Caco-2 (cell line): ENCODE data around the gene E2F7. TPM values are rescaled to one million over a fixed set of nuclear protein-coding genes. Genes with fewer than 3 reads are reported as not detected.

Experiments
- BruUV-seq: library from RNA; stranded (reverse); fragments of 400-500 nt; replicated peaks from 2 replicates; lab custom pipeline; 2021; lab: Mats Ljungman, UMichigan
- CTCF ChIA-PET: fragments of 300-600 bp; sonication (Branson Sonifier 250); formaldehyde crosslinking; loops from one replicate; lab custom pipeline; 2022; ENCODE audit warnings: antibody characterized with exemption; lab: Charles Lee
- POLR2A ChIA-PET: fragments of 300-600 bp; sonication (Branson Sonifier 250); formaldehyde crosslinking; loops from one replicate; lab custom pipeline; 2022; ENCODE audit warnings: antibody characterized with exemption; lab: Charles Lee
- DNase-seq, 2 experiments: peaks; one replicate each; pipeline versions ENCODE4 v3.0.0 to v3.0.0-alpha.2; 2020 to 2022
- H3K27me3 ChIP-seq: replicated peaks from 2 replicates; pipeline ENCODE4 v1.6.0; 2011; ENCODE audit warnings: low read length; ENCODE audit not compliant: control insufficient read depth, insufficient read depth
- H3K36me3 ChIP-seq: 2 replicates; pipeline ENCODE4 v1.5.1; 2011; ENCODE audit warnings: low read length; ENCODE audit not compliant: control insufficient read depth, insufficient read depth
- H3K4me1 ChIP-seq: fragments of 250-450 bp; sonication (Bioruptor Pico); 2 replicates; pipeline ENCODE4 v1.5.1; 2020; ENCODE audit warnings: mild to moderate bottlenecking
- H3K4me3 ChIP-seq: 2 replicates; pipeline ENCODE4 v1.5.1; 2011; ENCODE audit warnings: low read depth, mild to moderate bottlenecking, control low read depth, low read length
- H3K9me3 ChIP-seq: fragments of 250-450 bp; sonication (Bioruptor Pico); 2 replicates; pipeline ENCODE4 v1.5.1; 2020; ENCODE audit warnings: mild to moderate bottlenecking, moderate library complexity
- H3K27ac Mint-ChIP-seq: one replicate; pipeline ENCODE4 v1.8.0; 2022; ENCODE audit warnings: mixed read lengths; ENCODE audit not compliant: unreplicated experiment
- H3K27me3 Mint-ChIP-seq: one replicate; pipeline ENCODE4 v1.8.0; 2022; ENCODE audit warnings: mixed read lengths; ENCODE audit not compliant: insufficient read depth, unreplicated experiment
- H3K36me3 Mint-ChIP-seq: one replicate; pipeline ENCODE4 v1.8.0; 2022; ENCODE audit warnings: mild to moderate bottlenecking, mixed read lengths; ENCODE audit not compliant: insufficient read depth, unreplicated experiment
- H3K4me1 Mint-ChIP-seq: one replicate; pipeline ENCODE4 v1.8.0; 2022; ENCODE audit warnings: low read depth, mixed read lengths; ENCODE audit not compliant: unreplicated experiment
- H3K4me3 Mint-ChIP-seq: one replicate; pipeline ENCODE4 v1.8.0; 2022; ENCODE audit warnings: mild to moderate bottlenecking, moderate library complexity, mixed read lengths; ENCODE audit not compliant: unreplicated experiment
- H3K9me3 Mint-ChIP-seq: one replicate; pipeline ENCODE4 v1.8.0; 2022; ENCODE audit warnings: mixed read lengths; ENCODE audit not compliant: unreplicated experiment
- intact Hi-C: fragments of 100-400 bp; cut with micrococcal nuclease; formaldehyde crosslinking; loops from one replicate; pipeline ENCODE4 v1.10.0; 2022; ENCODE audit not compliant: unreplicated experiment
- total RNA-seq: library from RNA; stranded (reverse); gene quantifications from 2 replicates; pipeline ENCODE4 v1.2.3, GENCODE V29; 2022
- TF ChIP-seq, protein P1 (sequence below), 2 experiments: fragments of 200-600 bp in 1 of 2; IDR thresholded peaks; 1 replicate in 1 of 2; 2 replicates in 1 of 2; pipeline versions ENCODE4 v1.5.1 to v1.8.0; 2011 to 2022; ENCODE audit warnings: antibody characterized with exemption in 1 of 2, control low read depth in 1 of 2, inconsistent platforms in 1 of 2, low read depth in 1 of 2, low read length in 1 of 2, mild to moderate bottlenecking in 1 of 2, moderate library complexity in 1 of 2; ENCODE audit not compliant: insufficient read depth in 1 of 2, severe bottlenecking in 1 of 2, unreplicated experiment in 1 of 2

E2F7 gene
- total RNA-seq, 1 experiment from 2014 or later: 11.6 TPM

DNA sequence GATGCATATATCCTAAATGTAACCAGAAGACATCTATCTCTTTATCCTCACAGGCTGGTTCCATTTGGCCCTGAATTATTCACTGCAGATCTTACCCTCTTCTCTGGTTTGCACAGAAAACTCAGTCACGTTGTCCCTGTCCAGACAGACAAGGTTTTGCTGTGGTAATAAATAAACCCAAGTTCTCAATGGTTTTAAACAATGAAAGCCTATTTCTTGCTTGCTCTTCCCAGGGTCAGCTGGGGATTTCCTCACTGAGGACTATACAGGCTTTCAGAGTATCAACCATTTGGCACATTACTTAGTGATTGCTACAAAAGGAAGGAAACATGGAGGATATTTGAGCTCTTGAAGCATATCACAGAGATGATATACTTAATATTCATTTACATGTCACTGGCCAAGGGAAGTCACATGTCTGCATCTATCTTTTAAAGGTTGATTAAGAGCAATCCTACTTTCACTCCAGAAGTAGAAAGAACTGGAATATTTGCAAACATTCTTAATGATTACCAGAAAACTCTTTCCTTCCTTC is 24.4 kb upstream of the E2F7 start:
- POLR2A ChIA-PET: no interaction called here
- no TSS peak for BruUV-seq
- Mint-ChIP-seq H3K36me3 (no peaks in the 10 kb centered on the region), H3K27me3 (peaks cover 3% of the 10 kb centered on the region), H3K4me3 (no peak overlapping the region), H3K4me1 (no peaks in the 10 kb centered on the region), H3K9me3 (no peaks in the 10 kb centered on the region), H3K27ac (no peak overlapping the region)
- H3K36me3 ChIP-seq: no peaks in the 10 kb centered on the region
- no peaks in the 10 kb centered on the region for H3K27me3 ChIP-seq
- CTCF ChIA-PET: interaction anchor here (0.5 kb wide), 1 partner anchor 236 kb away, joined by 3 read pairs; no protein-coding TSS in a partner anchor
- TF ChIP-seq, protein P1, sequence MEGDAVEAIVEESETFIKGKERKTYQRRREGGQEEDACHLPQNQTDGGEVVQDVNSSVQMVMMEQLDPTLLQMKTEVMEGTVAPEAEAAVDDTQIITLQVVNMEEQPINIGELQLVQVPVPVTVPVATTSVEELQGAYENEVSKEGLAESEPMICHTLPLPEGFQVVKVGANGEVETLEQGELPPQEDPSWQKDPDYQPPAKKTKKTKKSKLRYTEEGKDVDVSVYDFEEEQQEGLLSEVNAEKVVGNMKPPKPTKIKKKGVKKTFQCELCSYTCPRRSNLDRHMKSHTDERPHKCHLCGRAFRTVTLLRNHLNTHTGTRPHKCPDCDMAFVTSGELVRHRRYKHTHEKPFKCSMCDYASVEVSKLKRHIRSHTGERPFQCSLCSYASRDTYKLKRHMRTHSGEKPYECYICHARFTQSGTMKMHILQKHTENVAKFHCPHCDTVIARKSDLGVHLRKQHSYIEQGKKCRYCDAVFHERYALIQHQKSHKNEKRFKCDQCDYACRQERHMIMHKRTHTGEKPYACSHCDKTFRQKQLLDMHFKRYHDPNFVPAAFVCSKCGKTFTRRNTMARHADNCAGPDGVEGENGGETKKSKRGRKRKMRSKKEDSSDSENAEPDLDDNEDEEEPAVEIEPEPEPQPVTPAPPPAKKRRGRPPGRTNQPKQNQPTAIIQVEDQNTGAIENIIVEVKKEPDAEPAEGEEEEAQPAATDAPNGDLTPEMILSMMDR (IDR thresholded peaks at IDR 0.05; ENCODE audit: insufficient read depth in 1 of 2, low read depth in 1 of 2, low read length in 1 of 2, severe bottlenecking in 1 of 2, unreplicated experiment in 1 of 2): no peak
- H3K4me1 ChIP-seq: no peaks in the 10 kb centered on the region
- H3K4me3 ChIP-seq: no peak overlapping the region
- no peak for DNase-seq
- no peaks in the 10 kb centered on the region for H3K9me3 ChIP-seq
- intact Hi-C loops: no loop called here

DNA sequence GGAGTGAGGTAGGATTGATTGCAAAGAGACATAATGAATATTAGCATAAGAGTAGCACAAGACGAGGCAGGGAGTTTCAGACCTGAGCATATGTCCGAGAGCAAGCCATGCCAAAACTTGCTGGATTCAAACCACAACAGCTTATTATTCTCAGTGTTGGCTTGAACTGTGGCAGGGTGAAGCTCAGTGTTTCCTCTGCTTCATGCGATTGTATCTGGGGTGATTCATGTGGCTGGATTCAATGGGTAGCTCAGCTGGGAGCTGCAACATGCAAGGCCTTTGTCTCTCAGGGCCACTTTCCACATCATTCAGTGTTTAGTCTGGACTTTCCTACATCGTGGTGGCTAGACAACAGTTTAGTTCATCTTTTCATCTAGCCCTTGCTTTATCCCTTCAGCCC is 22.1 kb upstream of the E2F7 start:
- TF ChIP-seq, protein P1 (IDR thresholded peaks at IDR 0.05; ENCODE audit: insufficient read depth in 1 of 2, low read depth in 1 of 2, low read length in 1 of 2, severe bottlenecking in 1 of 2, unreplicated experiment in 1 of 2): no peak
- no peaks in the 10 kb centered on the region for H3K9me3 ChIP-seq
- H3K27ac Mint-ChIP-seq: no peak overlapping the region
- H3K4me1 Mint-ChIP-seq: no peaks in the 10 kb centered on the region
- H3K4me3 ChIP-seq: no peak overlapping the region
- ChIA-PET POLR2A (no interaction called here), CTCF (no interaction called here)
- H3K27me3 Mint-ChIP-seq: peaks cover 3% of the 10 kb centered on the region
- intact Hi-C loops: no loop called here
- no peak overlapping the region for H3K4me3 Mint-ChIP-seq
- H3K4me1 ChIP-seq: no peaks in the 10 kb centered on the region
- no peak for DNase-seq
- no peaks in the 10 kb centered on the region for H3K36me3 ChIP-seq
- H3K27me3 ChIP-seq: no peaks in the 10 kb centered on the region
- no TSS peak for BruUV-seq
- H3K36me3 Mint-ChIP-seq: no peaks in the 10 kb centered on the region
- H3K9me3 Mint-ChIP-seq: no peaks in the 10 kb centered on the region

DNA sequence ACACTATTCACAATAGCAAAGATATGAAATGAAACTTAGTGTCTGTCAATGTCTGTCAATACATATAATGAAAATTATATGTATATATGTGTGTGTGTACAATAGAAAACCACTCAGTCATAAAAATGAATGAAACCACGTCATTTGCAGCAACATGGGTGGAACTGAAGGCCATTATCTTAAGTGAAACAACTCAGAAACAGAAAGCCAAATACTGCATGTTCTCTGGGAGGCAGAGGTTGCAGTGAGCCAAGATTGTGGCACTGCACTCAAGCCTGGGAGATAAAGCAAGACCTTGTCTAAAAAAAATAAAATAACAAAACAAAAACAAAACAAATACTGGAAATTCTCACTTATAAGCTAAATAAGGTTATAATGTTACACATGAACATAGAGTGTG is 16.7 kb upstream of the E2F7 start:
- BruUV-seq: no TSS peak
- no peak overlapping the region for H3K4me3 ChIP-seq
- POLR2A ChIA-PET: no interaction called here
- DNase-seq: no peak
- H3K36me3 ChIP-seq: no peaks in the 10 kb centered on the region
- CTCF ChIA-PET: no interaction called here
- H3K4me1 ChIP-seq: no peaks in the 10 kb centered on the region
- Mint-ChIP-seq H3K27me3 (peaks cover 7% of the 10 kb centered on the region), H3K27ac (no peak overlapping the region), H3K36me3 (no peaks in the 10 kb centered on the region), H3K4me1 (no peaks in the 10 kb centered on the region), H3K9me3 (no peaks in the 10 kb centered on the region), H3K4me3 (no peak overlapping the region)
- H3K9me3 ChIP-seq: no peaks in the 10 kb centered on the region
- TF ChIP-seq, protein P1 (IDR thresholded peaks at IDR 0.05; ENCODE audit: insufficient read depth in 1 of 2, low read depth in 1 of 2, low read length in 1 of 2, severe bottlenecking in 1 of 2, unreplicated experiment in 1 of 2): no peak
- no peaks in the 10 kb centered on the region for H3K27me3 ChIP-seq
- intact Hi-C loops: no loop called here
